ENCODE results near the gene SLC7A1.

Gene SLC7A1

GRCh38 chr13:29526741-29527140 lies 68.7 kb downstream of the SLC7A1 start:
- DNase-seq: no peak

GRCh38 chr13:29525757-29526156 lies 69.7 kb downstream of the SLC7A1 start:
- no peak for DNase-seq

GRCh38 chr13:29524641-29525040 lies 70.8 kb downstream of the SLC7A1 start:
- no peak for DNase-seq

- DNase-seq: no peak
These were observed 71.3 kb downstream of the SLC7A1 start for GRCh38 chr13:29524176-29524575.

- no peak for DNase-seq
These were observed 72.1 kb downstream of the SLC7A1 start for GRCh38 chr13:29523199-29523961.

GRCh38 chr13:29522044-29522685 lies 73.3 kb downstream of the SLC7A1 start:
- DNase-seq: no peak

- DNase-seq: no peak
These were observed 74.2 kb downstream of the SLC7A1 start for GRCh38 chr13:29521336-29521735.

- no peak for DNase-seq
These were observed 74.8 kb downstream of the SLC7A1 start for GRCh38 chr13:29520671-29521070.

GRCh38 chr13:29519921-29520320 lies 75.6 kb downstream of the SLC7A1 start:
- no peak for DNase-seq

- no peak for DNase-seq
These were observed 78.6 kb downstream of the SLC7A1 start for GRCh38 chr13:29516880-29517279.

- DNase-seq: no peak
These were observed 79.5 kb downstream of the SLC7A1 start for GRCh38 chr13:29516012-29516411.

GRCh38 chr13:29515372-29515771 lies 80.1 kb downstream of the SLC7A1 start:
- DNase-seq: no peak

GRCh38 chr13:29514720-29515310 lies 80.7 kb downstream of the SLC7A1 start:
- no peak for DNase-seq

GRCh38 chr13:29513981-29514719 lies 81.3 kb downstream of the SLC7A1 start:
- no peak for DNase-seq

GRCh38 chr13:29513002-29513980 lies 82.2 kb downstream of the SLC7A1 start:
- DNase-seq: no peak

GRCh38 chr13:29511980-29512379 lies 83.5 kb downstream of the SLC7A1 start:
- DNase-seq: no peak

GRCh38 chr13:29511106-29511796 lies 84.2 kb downstream of the SLC7A1 start:
- DNase-seq: no peak

- DNase-seq: no peak
These were observed 84.8 kb downstream of the SLC7A1 start for GRCh38 chr13:29510651-29511084.

- DNase-seq: no peak
These were observed 85.4 kb downstream of the SLC7A1 start for GRCh38 chr13:29509999-29510589.

- no peak for DNase-seq
These were observed 86.6 kb downstream of the SLC7A1 start for GRCh38 chr13:29508876-29509252.

All from hematopoietic multipotent progenitor cell treated with erythropoietin and hydrocortisone succinate and interleukin-3 and kit ligand, for 6 days (in vitro differentiated cells).